Neural cell (in vitro differentiated cells): ENCODE data around the gene GOLGA3. TPM values are rescaled to one million over a fixed set of nuclear protein-coding genes. Genes with fewer than 3 reads are reported as not detected.
"Not testable (repeated sequence)": the region's sequence is repeated elsewhere in the genome, so short reads cannot be mapped to it uniquely, and the experiment has no call there.

ENCODE experiments used
- H2AFZ ChIP-seq: fragments of 200-600, 300-800 bp; sonication (generic), shearing (Covaris generic); 2 replicates; pipeline ENCODE4 v1.6.0; 2014; ENCODE audit warnings: low read depth, mild to moderate bottlenecking, antibody characterized with exemption, low read length, moderate library complexity
- H3F3A ChIP-seq: fragments of 200-600 bp; shearing (Covaris generic); 2 replicates; pipeline ENCODE4 v1.6.1; 2016; ENCODE audit warnings: mild to moderate bottlenecking, moderate library complexity, mixed read lengths, antibody characterized with exemption, low read length; ENCODE audit not compliant: insufficient read depth, poor library complexity, severe bottlenecking
- H3K27ac ChIP-seq: fragments of 200-600, 300-800 bp; sonication (generic), shearing (Covaris generic); 2 replicates; pipeline ENCODE4 v1.5.1; 2014; ENCODE audit warnings: mild to moderate bottlenecking, low read length, moderate library complexity
- H3K27me3 ChIP-seq: fragments of 300-800, 200-600 bp; sonication (generic), shearing (Covaris generic); 2 replicates; pipeline ENCODE4 v1.6.0; 2014; ENCODE audit warnings: mild to moderate bottlenecking, low read depth, low read length, moderate library complexity; ENCODE audit not compliant: insufficient read depth
- H3K36me3 ChIP-seq: fragments of 300-800, 200-600 bp; sonication (generic), shearing (Covaris generic); 2 replicates; pipeline ENCODE4 v1.5.1; 2014; ENCODE audit warnings: mild to moderate bottlenecking, antibody characterized with exemption, low read length, moderate library complexity; ENCODE audit not compliant: insufficient read depth
- H3K4me2 ChIP-seq: fragments of 300-800, 200-600 bp; sonication (generic), shearing (Covaris generic); 2 replicates; pipeline ENCODE4 v1.6.0; 2014; ENCODE audit warnings: mild to moderate bottlenecking, low read length
- H3K4me3 ChIP-seq: fragments of 300-800, 200-600 bp; sonication (generic), shearing (Covaris generic); 2 replicates; pipeline ENCODE4 v1.5.1; 2014; ENCODE audit warnings: mild to moderate bottlenecking, low read length, moderate library complexity
- H3K79me2 ChIP-seq: fragments of 200-600 bp; shearing (Covaris generic); replicated peaks from 2 replicates; pipeline ENCODE4 v1.6.0; 2014; ENCODE audit warnings: mild to moderate bottlenecking, low read length, moderate library complexity; ENCODE audit not compliant: insufficient read depth
- H3K9ac ChIP-seq: fragments of 300-800, 200-600 bp; sonication (generic), shearing (Covaris generic); 2 replicates; pipeline ENCODE4 v1.6.1; 2016; ENCODE audit warnings: mild to moderate bottlenecking, low read length, mixed read lengths
- H3K9me2 ChIP-seq: fragments of 200-600 bp; shearing (Covaris generic); 2 replicates; pipeline ENCODE4 v1.6.1; 2016; ENCODE audit warnings: mild to moderate bottlenecking, low read length, mixed read lengths; ENCODE audit not compliant: insufficient read depth
- H3K9me3 ChIP-seq: fragments of 200-600, 300-800 bp; sonication (generic), shearing (Covaris generic); 2 replicates; pipeline ENCODE4 v1.6.1; 2016; ENCODE audit warnings: mild to moderate bottlenecking, mixed run types, low read length, moderate library complexity, mixed read lengths
- H4K20me1 ChIP-seq: fragments of 200-600 bp; shearing (Covaris generic); 2 replicates; pipeline ENCODE4 v1.6.1; 2016; ENCODE audit warnings: mild to moderate bottlenecking, mixed run types; ENCODE audit not compliant: insufficient read depth
- CTCF ChIP-seq: fragments of 450-650 bp; IDR thresholded peaks from 2 replicates; pipeline ENCODE4 v1.5.1; 2014; ENCODE audit warnings: antibody characterized with exemption, mild to moderate bottlenecking, moderate library complexity; ENCODE audit not compliant: poor library complexity, severe bottlenecking
- EP300 ChIP-seq: fragments of 450-650 bp; conservative IDR thresholded peaks from 2 replicates; pipeline ENCODE4 v1.6.1; 2014; ENCODE audit warnings: antibody characterized with exemption, mild to moderate bottlenecking, moderate library complexity; ENCODE audit not compliant: poor library complexity, severe bottlenecking
- EZH2 ChIP-seq: fragments of 200-600, 300-800 bp; shearing (Covaris generic), sonication (generic); IDR thresholded peaks from 2 replicates; pipeline ENCODE4 v1.6.1; 2014; ENCODE audit warnings: antibody characterized with exemption, low read length, borderline replicate concordance, mild to moderate bottlenecking; ENCODE audit not compliant: insufficient read depth, poor library complexity, severe bottlenecking
- MXI1 ChIP-seq: fragments of 450-650 bp; conservative IDR thresholded peaks from 2 replicates; pipeline ENCODE4 v1.6.1; 2014; ENCODE audit warnings: antibody characterized with exemption, mild to moderate bottlenecking; ENCODE audit not compliant: poor library complexity, severe bottlenecking
- POLR2AphosphoS5 ChIP-seq: IDR thresholded peaks from 2 replicates; pipeline ENCODE4 v1.6.1; 2012
- RAD21 ChIP-seq: fragments of 450-650 bp; conservative IDR thresholded peaks from 2 replicates; pipeline ENCODE4 v1.6.1; 2014; ENCODE audit warnings: antibody characterized with exemption, mild to moderate bottlenecking, moderate library complexity
- REST ChIP-seq: IDR thresholded peaks from 2 replicates; pipeline ENCODE4 v1.6.1; 2012; ENCODE audit warnings: borderline replicate concordance
- SMC3 ChIP-seq: fragments of 450-650 bp; conservative IDR thresholded peaks from 2 replicates; pipeline ENCODE4 v1.6.1; 2014; ENCODE audit warnings: antibody characterized with exemption, mild to moderate bottlenecking, moderate library complexity; ENCODE audit not compliant: poor library complexity
- TAF1 ChIP-seq: IDR thresholded peaks from 2 replicates; pipeline ENCODE4 v1.6.1; 2012; ENCODE audit warnings: low read depth
- polyA minus RNA-seq: library from RNA; depleted of rRNA, polyadenylated mRNA; stranded (reverse); fragments of >200 nt; gene quantifications from 2 replicates; pipeline ENCODE4 v1.2.3, GENCODE V29; 2014
- polyA plus RNA-seq: library from polyadenylated mRNA; depleted of rRNA; stranded (reverse); fragments of >200 nt; gene quantifications from 2 replicates; pipeline ENCODE4 v1.2.3, GENCODE V29; 2014

The GOLGA3 gene
- polyA plus RNA-seq, result 16.7 and 20.2 TPM in 2 replicates
- 66.7 and 76.9 TPM in 2 replicates for polyA minus RNA-seq

GRCh38 chr12:132828706-132829534 lies at the start of gene GOLGA3:
TSS of gene GOLGA3 (minus strand) at chr12:132828869. CDS start at chr12:132822128, 6,741 bp downstream.
- Histone ChIP-seq H3K9ac (peak within 1 kb of the TSS; percentile 79), H3K9me3 (no peaks in the 10 kb centered on the region), H3K9me2 (no peaks in the 10 kb centered on the region), H4K20me1 (no peaks in the 10 kb centered on the region), H3F3A (peaks cover 3% of the 10 kb centered on the region), H3K4me3 (peak within 1 kb of the TSS; percentile 98), H3K27ac (peak within 1 kb of the TSS; percentile 88), H3K4me2 (peak within 1 kb of the TSS; percentile 82), H3K36me3 (no peaks in the 10 kb centered on the region), H2AFZ (peak within 1 kb of the TSS; percentile 88), H3K27me3 (no peaks in the 10 kb centered on the region), H3K79me2 (peaks cover 24% of the 10 kb centered on the region)
- peak; percentile 87 for TF ChIP-seq MXI1
- no peak for TF ChIP-seq SMC3
- no peak for TF ChIP-seq EZH2
- peak; percentile 70 for TF ChIP-seq POLR2AphosphoS5
- no peak for TF ChIP-seq RAD21
- TF ChIP-seq EP300, result peak; percentile 69
- TF ChIP-seq REST, result peak; percentile 43

- not testable (repeated sequence) for H3K9me2 ChIP-seq, H3K36me3 ChIP-seq, H3K27me3 ChIP-seq, H4K20me1 ChIP-seq, H3F3A ChIP-seq, H2AFZ ChIP-seq, H3K9me3 ChIP-seq, H3K27ac ChIP-seq, H3K79me2 ChIP-seq, H3K4me3 ChIP-seq, H3K9ac ChIP-seq, H3K4me2 ChIP-seq
Observed at GRCh38 chr12:132874620-132875019, 46.0 kb upstream of the GOLGA3 start.

- Histone ChIP-seq H3K9ac (no peak overlapping the region), H3K27ac (no peak overlapping the region), H3K27me3 (no peaks in the 10 kb centered on the region), H3F3A (no peaks in the 10 kb centered on the region), H4K20me1 (no peaks in the 10 kb centered on the region), H2AFZ (no peak overlapping the region), H3K4me2 (no peak overlapping the region), H3K79me2 (no peaks in the 10 kb centered on the region), H3K36me3 (peaks cover 4% of the 10 kb centered on the region), H3K4me3 (no peak overlapping the region), H3K9me2 (no peaks in the 10 kb centered on the region), H3K9me3 (no peaks in the 10 kb centered on the region)
- TF ChIP-seq POLR2AphosphoS5 (no peak), RAD21 (no peak), EP300 (no peak), EZH2 (no peak), MXI1 (no peak), REST (no peak), CTCF (no peak), TAF1 (no peak), SMC3 (no peak)
Observed at GRCh38 chr12:132874175-132874574, 45.5 kb upstream of the GOLGA3 start.
